K562 (cell line): ENCODE measurements around the gene TTC21A. TPM values are rescaled to one million over a fixed set of nuclear protein-coding genes. Genes with fewer than 3 reads are reported as not detected.

Source experiments
- ATAC-seq: fragments of 200-7000 bp; cut with Tn5 transposase; 3 replicates; pipeline ENCODE4 v1.9.1; 2020; ENCODE audit warnings: moderate library complexity
- BruUV-seq: library from RNA; stranded (reverse); fragments of 400-500 nt; replicated peaks from 2 replicates; lab custom pipeline; 2021; lab: Mats Ljungman, UMichigan
- CTCF ChIA-PET: fragments of 300-600 bp; formaldehyde crosslinking; extraction: SDS; loops from one replicate; lab custom pipeline; 2021; ENCODE audit warnings: low intra/inter-chr PET ratio; lab: Yijun Ruan, JAX
- POLR2A ChIA-PET: fragments of 300-600, 350-650 bp; sonication (Branson Sonifier 250); formaldehyde crosslinking; extraction: SDS; loops from one replicate; lab custom pipeline; 2021; ENCODE audit warnings: antibody characterized with exemption, inconsistent platforms; lab: Yijun Ruan, JAX
- DNase-seq, 4 experiments: peaks; one replicate each; pipeline versions ENCODE4 v3.0.0 to v3.0.0-alpha.2; 2011 to 2018; ENCODE audit warnings: low spot score in 3 of 4, mixed read lengths in 3 of 4; ENCODE audit errors: extremely low read depth in 1 of 4
- FAIRE-seq: peaks from 2 replicates; lab custom pipeline; 2011; peaks lifted over from hg19 to GRCh38; lab: Jason Lieb, UNC
- H2AFZ ChIP-seq: 2 replicates; pipeline ENCODE4 v1.6.0; 2011; ENCODE audit warnings: low read depth, low read length, control low read depth, inconsistent platforms
- H3K27ac ChIP-seq: fragments of 200-600 bp; 3 replicates; pipeline ENCODE4 v1.8.0; 2011; ENCODE audit warnings: low read depth, mild to moderate bottlenecking, control low read depth, inconsistent platforms, low read length, moderate library complexity, mixed read lengths; ENCODE audit errors: extremely low read depth
- H3K27me3 ChIP-seq, 2 experiments: fragments of 300-600 bp in 1 of 2; 2 replicates in 1 of 2; 3 replicates in 1 of 2; pipeline versions ENCODE4 v1.6.0 to v1.8.0; 2011; ENCODE audit warnings: inconsistent platforms in 2 of 2, low read length in 2 of 2, mild to moderate bottlenecking in 1 of 2, mixed read lengths in 1 of 2, moderate library complexity in 1 of 2; ENCODE audit not compliant: control insufficient read depth in 2 of 2, insufficient read depth in 2 of 2
- H3K36me3 ChIP-seq: fragments of 300-600 bp; 3 replicates; pipeline ENCODE4 v1.8.0; 2011; ENCODE audit warnings: mild to moderate bottlenecking, low read length, inconsistent platforms; ENCODE audit not compliant: control insufficient read depth, insufficient read depth
- H3K4me1 ChIP-seq, 2 experiments: fragments of 200-600 bp in 1 of 2; replicated peaks in 1 of 2; 2 replicates in 1 of 2; 3 replicates in 1 of 2; pipeline versions ENCODE4 v1.5.1 to v1.8.0; 2011; ENCODE audit warnings: inconsistent platforms in 2 of 2, low read length in 2 of 2, mild to moderate bottlenecking in 1 of 2, mixed read lengths in 1 of 2, moderate library complexity in 1 of 2; ENCODE audit not compliant: control insufficient read depth in 2 of 2, insufficient read depth in 2 of 2
- H3K4me2 ChIP-seq: 2 replicates; pipeline ENCODE4 v1.6.1; 2011; ENCODE audit warnings: low read length, control low read depth, inconsistent platforms, mixed read lengths; ENCODE audit not compliant: insufficient read depth
- H3K4me3 ChIP-seq: fragments of 200-600 bp; sonication (generic), shearing (Covaris generic); 2 replicates; pipeline ENCODE4 v1.5.1; 2016; ENCODE audit warnings: control low read depth, inconsistent platforms
- H3K79me2 ChIP-seq: fragments of 200-600 bp; 3 replicates; pipeline ENCODE4 v1.8.0; 2011; ENCODE audit warnings: low read length, inconsistent platforms; ENCODE audit not compliant: control insufficient read depth, insufficient read depth
- H3K9ac ChIP-seq, 2 experiments: 2 replicates each; pipeline versions ENCODE4 v1.6.0 to v1.6.1; 2011; ENCODE audit warnings: low read depth in 2 of 2, low read length in 2 of 2, control low read depth in 1 of 2, inconsistent platforms in 1 of 2, mild to moderate bottlenecking in 1 of 2, mixed read lengths in 1 of 2; ENCODE audit not compliant: insufficient read depth in 1 of 2
- H3K9me1 ChIP-seq: one replicate; pipeline ENCODE4 v1.6.0; 2011; ENCODE audit warnings: inconsistent platforms, mild to moderate bottlenecking, low read length, moderate library complexity; ENCODE audit not compliant: control insufficient read depth, insufficient read depth
- H3K9me3 ChIP-seq: replicated peaks from 2 replicates; pipeline ENCODE4 v1.5.1; 2011; ENCODE audit warnings: low read depth, low read length, inconsistent platforms; ENCODE audit not compliant: control insufficient read depth, insufficient read depth
- H4K20me1 ChIP-seq: replicated peaks from 2 replicates; pipeline ENCODE4 v1.6.1; 2011; ENCODE audit warnings: low read length, inconsistent platforms, mixed read lengths; ENCODE audit not compliant: control insufficient read depth, insufficient read depth
- BACH1 ChIP-seq: fragments of 200-800 bp; sonication (Bioruptor generic); IDR thresholded peaks from 2 replicates; pipeline ENCODE4 v1.6.1; 2016; ENCODE audit warnings: missing genetic modification characterization, missing compliant biosample characterization
- CEBPB ChIP-seq: fragments of 450-650 bp; IDR thresholded peaks from 2 replicates; pipeline ENCODE4 v1.6.1; 2016; ENCODE audit warnings: missing genetic modification characterization, missing compliant biosample characterization
- CEBPG ChIP-seq, 3 experiments: fragments of 200-800 bp in 1 of 3; sonication (Bioruptor generic) in 1 of 3; sonication (generic) in 1 of 3; formaldehyde crosslinking in 1 of 3; IDR thresholded peaks in 2 of 3; conservative IDR thresholded peaks in 1 of 3; 2 replicates each; pipeline versions ENCODE4 v1.6.1 to v1.8.0; 2016 to 2022; ENCODE audit warnings: missing compliant biosample characterization in 2 of 3, missing genetic modification characterization in 2 of 3, mild to moderate bottlenecking in 1 of 3, missing genetic modification reagents in 1 of 3
- ERF ChIP-seq: fragments of 450-650 bp; formaldehyde crosslinking; IDR thresholded peaks from 2 replicates; pipeline ENCODE4 v1.4.0; 2020; ENCODE audit warnings: mild to moderate bottlenecking, mixed read lengths
- FOXK2 ChIP-seq, 2 experiments: fragments of 450-650 bp; IDR thresholded peaks in 1 of 2; conservative IDR thresholded peaks in 1 of 2; 2 replicates each; pipeline ENCODE4 v1.6.1; 2016; ENCODE audit warnings: low read depth in 2 of 2, mild to moderate bottlenecking in 1 of 2
- ILK ChIP-seq: fragments of 450-650 bp; IDR thresholded peaks from 2 replicates; pipeline ENCODE4 v1.6.1; 2016; ENCODE audit warnings: missing genetic modification characterization, low read depth, mild to moderate bottlenecking, missing compliant biosample characterization, moderate library complexity, borderline replicate concordance
- OTX1 ChIP-seq: fragments of 450-650 bp; formaldehyde crosslinking; IDR thresholded peaks from 2 replicates; pipeline ENCODE4 v1.4.0; 2022; ENCODE audit warnings: mild to moderate bottlenecking
- RHOXF2B ChIP-seq: fragments of 250-450 bp; sonication (Bioruptor Pico); conservative IDR thresholded peaks from 2 replicates; pipeline ENCODE4 v1.5.1; 2021
- SIN3A ChIP-seq, 2 experiments: fragments of 150-350 bp in 1 of 2; IDR thresholded peaks; 2 replicates each; pipeline ENCODE4 v1.6.1; 2011 to 2016; ENCODE audit warnings: borderline replicate concordance in 2 of 2, low read depth in 2 of 2, low read length in 2 of 2, mild to moderate bottlenecking in 2 of 2, moderate library complexity in 2 of 2; ENCODE audit not compliant: control insufficient read depth in 1 of 2
- SIX5 ChIP-seq, 2 experiments: IDR thresholded peaks; 2 replicates each; pipeline ENCODE4 v1.6.1; 2011; ENCODE audit warnings: low read length in 2 of 2, borderline replicate concordance in 1 of 2, low read depth in 1 of 2, mild to moderate bottlenecking in 1 of 2, moderate library complexity in 1 of 2; ENCODE audit not compliant: insufficient read depth in 1 of 2
- STAG1 ChIP-seq: sonication (generic); formaldehyde crosslinking; IDR thresholded peaks from 2 replicates; pipeline ENCODE4 v1.5.0; 2020; ENCODE audit warnings: missing genetic modification reagents, borderline replicate concordance
- ZFP30 ChIP-seq: fragments of 250-450 bp; sonication (Bioruptor Pico); IDR thresholded peaks from 2 replicates; pipeline ENCODE4 v1.8.0; 2022; ENCODE audit warnings: moderate library complexity, mild to moderate bottlenecking, inconsistent platforms, borderline replicate concordance
- ZNF165 ChIP-seq: fragments of 250-450 bp; sonication (Bioruptor Pico); IDR thresholded peaks from 2 replicates; pipeline ENCODE4 v1.4.0; 2020; ENCODE audit warnings: borderline replicate concordance
- ZNF561 ChIP-seq: fragments of 450-650 bp; formaldehyde crosslinking; conservative IDR thresholded peaks from 2 replicates; pipeline ENCODE4 v1.4.0; 2020; ENCODE audit warnings: mild to moderate bottlenecking, moderate library complexity
- WGBS: fragments of 100-300 bp; shearing (Covaris generic); methylation state at CpG from one replicate; pipeline ENCODE4 v1.1.6; 2016; ENCODE audit warnings: low coverage, mixed read lengths; ENCODE audit not compliant: insufficient coverage; ENCODE audit errors: missing lambda C conversion rate; 5-methylcytosine and 5-hydroxymethylcytosine counted together
- in situ Hi-C: fragments of 300-500 bp; cut with MboI; formaldehyde crosslinking; loops from 4 replicates; pipeline ENCODE4 v1.15.0; 2018; ENCODE audit warnings: inconsistent platforms, mixed read lengths
- intact Hi-C: fragments of 100-400 bp; cut with micrococcal nuclease; formaldehyde crosslinking; loops from 2 replicates; pipeline ENCODE4 v1.14.2; 2022
- polyA plus RNA-seq, 8 experiments: library from polyadenylated mRNA; depleted of rRNA in 4 of 8; stranded (reverse) in 5 of 8; unstranded in 3 of 8; fragments of >200 nt; fragmentation: Nextera tagmentation in 2 of 8; fragmentation: Illumina TruSeq in 1 of 8; extraction: Ambion mirVana in 2 of 8; extraction: Trizol in 1 of 8; gene quantifications; 2 replicates each; pipeline versions ENCODE4 v1.2.1 to v1.2.3, GENCODE V29; 2011 to 2014; ENCODE audit warnings: inconsistent platforms in 1 of 8, missing spikeins in 1 of 8
- total RNA-seq, 7 experiments: library from RNA; depleted of rRNA in 6 of 7; stranded (reverse); fragments of >200 nt in 6 of 7; fragmentation: Illumina TruSeq in 2 of 7; extraction: Trizol in 2 of 7; gene quantifications; 2 replicates each; pipeline versions ENCODE4 v1.2.1 to v1.2.3, GENCODE V29; 2011 to 2021; ENCODE audit warnings: low replicate concordance in 1 of 7
- TF ChIP-seq, protein P1 (sequence below): fragments of 250-450 bp; sonication (Bioruptor Pico); IDR thresholded peaks from 2 replicates; pipeline ENCODE4 v1.5.0; 2022; ENCODE audit warnings: mild to moderate bottlenecking
- TF ChIP-seq, protein P2 (sequence below): fragments of 250-450 bp; sonication (Bioruptor Pico); IDR thresholded peaks from 2 replicates; pipeline ENCODE4 v1.8.0; 2022; ENCODE audit warnings: moderate library complexity, mild to moderate bottlenecking, inconsistent platforms

The TTC21A gene
- total and polyA plus RNA-seq, 9 of the 15 experiments (the other 6 are each of a cell fraction or from before 2014, with no cell fraction given): 0.22 to 1.4 (median 0.70) TPM

DNA sequence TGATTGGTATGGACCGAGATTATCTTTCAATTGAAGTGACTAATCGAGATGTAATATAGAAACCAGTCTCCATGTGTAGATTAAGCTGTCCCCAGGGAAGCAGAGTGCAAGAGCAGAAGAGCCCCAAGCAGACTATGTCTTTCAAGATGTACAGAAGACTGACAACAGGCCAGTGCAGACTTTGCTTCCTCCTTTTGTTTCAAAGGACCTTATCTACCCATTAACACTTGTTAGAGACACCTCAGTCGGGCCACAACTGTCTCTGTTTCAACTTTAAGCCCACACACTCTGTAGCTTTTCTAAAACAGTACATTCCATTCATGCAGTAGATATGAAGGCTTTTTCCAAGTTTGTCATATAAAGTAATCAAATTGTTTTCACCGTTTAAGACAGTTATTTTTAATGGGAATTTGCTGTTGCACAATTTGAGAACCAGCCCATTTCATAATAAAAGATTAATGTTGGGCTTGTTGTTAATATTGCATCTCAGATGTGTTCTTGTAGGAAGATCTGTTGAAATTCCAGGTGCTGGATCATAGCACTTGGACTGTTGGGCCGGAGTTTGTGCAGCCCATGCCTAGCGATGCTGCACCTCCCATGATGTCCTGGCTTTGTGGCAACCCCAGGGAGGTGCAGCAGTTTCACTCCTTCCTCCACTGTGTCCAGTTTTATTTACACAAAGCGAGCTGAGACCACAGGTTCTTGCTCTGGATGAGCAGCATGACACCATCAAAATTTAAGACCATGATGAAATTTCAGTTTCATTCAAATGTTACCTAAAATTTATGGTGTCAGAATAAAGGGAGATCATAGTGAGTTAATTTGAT is 12.4 kb upstream of the TTC21A start:
- Histone ChIP-seq H3K4me2 (no peak overlapping the region), H4K20me1 (0 out of 2 replicates have a peak, but pooled peaks cover 4% of the 10 kb centered on the region), H3K27me3 (no peaks in the 10 kb centered on the region), H3K27ac (no peak overlapping the region), H3K4me1 (no peaks in the 10 kb centered on the region), H3K9ac (no peak overlapping the region), H3K36me3 (peaks cover 89% of the 10 kb centered on the region), H3K4me3 (no peak overlapping the region), H3K9me3 (no peaks in the 10 kb centered on the region), H3K9me1 (no peaks in the 10 kb centered on the region), H3K79me2 (no peaks in the 10 kb centered on the region), H2AFZ (no peak overlapping the region)
- 66% methylated on average over 7 of the region's 7 CpGs for WGBS
- ATAC-seq (peak; percentile 16; the same call in 2 of the 3 replicates), FAIRE-seq (peak; percentile 29), DNase-seq (no peak)
- in situ Hi-C loops: no loop called here
- ChIA-PET CTCF (no interaction called here), POLR2A (interaction anchor here (0.6 to 1.8 kb wide), 6 partner anchors 10 to 83 kb away, joined by 3 to 5 read pairs (median 4); no protein-coding TSS in a partner anchor)
- BruUV-seq: TSS peak; percentile 18
- intact Hi-C loops: no loop called here
- TF ChIP-seq ZNF165 (CRISPR knock-in tag) (no peak), ERF (CRISPR knock-in tag) (no peak), BACH1 (tag) (no peak), ZNF561 (CRISPR knock-in tag) (no peak), OTX1 (CRISPR knock-in tag) (no peak), ILK (no peak), RHOXF2B (CRISPR knock-in tag) (no peak), CEBPB (tag) (peak; percentile 47; the same call in 1 of the 2 replicates), SIX5 (IDR thresholded peaks at IDR 0.05; ENCODE audit: borderline replicate concordance in 1 of 2, insufficient read depth in 1 of 2, low read depth in 1 of 2, low read length in 2 of 2) (0 out of 4 replicates have a peak, but pooled peaks of 1 of the 2 experiments have one; percentile 9), FOXK2 (conservative IDR thresholded peaks at IDR 0.05 in 1 of 2, IDR thresholded peaks at IDR 0.05 in 1 of 2; ENCODE audit: low read depth in 2 of 2) (no peak), CEBPG (CRISPR knock-in tag; IDR thresholded peaks at IDR 0.05) (no peak), CEBPG (tag; conservative IDR thresholded peaks at IDR 0.05 in 1 of 2, IDR thresholded peaks at IDR 0.05 in 1 of 2) (peak in 1 of 2 experiments; percentile 55; a peak in 1 of 4 replicates), STAG1 (CRISPR knock-in tag) (no peak), ZFP30 (no peak), SIN3A (IDR thresholded peaks at IDR 0.05; ENCODE audit: borderline replicate concordance in 2 of 2, control insufficient read depth in 1 of 2, low read depth in 2 of 2, low read length in 2 of 2) (no peak)
- TF ChIP-seq, protein P1, sequence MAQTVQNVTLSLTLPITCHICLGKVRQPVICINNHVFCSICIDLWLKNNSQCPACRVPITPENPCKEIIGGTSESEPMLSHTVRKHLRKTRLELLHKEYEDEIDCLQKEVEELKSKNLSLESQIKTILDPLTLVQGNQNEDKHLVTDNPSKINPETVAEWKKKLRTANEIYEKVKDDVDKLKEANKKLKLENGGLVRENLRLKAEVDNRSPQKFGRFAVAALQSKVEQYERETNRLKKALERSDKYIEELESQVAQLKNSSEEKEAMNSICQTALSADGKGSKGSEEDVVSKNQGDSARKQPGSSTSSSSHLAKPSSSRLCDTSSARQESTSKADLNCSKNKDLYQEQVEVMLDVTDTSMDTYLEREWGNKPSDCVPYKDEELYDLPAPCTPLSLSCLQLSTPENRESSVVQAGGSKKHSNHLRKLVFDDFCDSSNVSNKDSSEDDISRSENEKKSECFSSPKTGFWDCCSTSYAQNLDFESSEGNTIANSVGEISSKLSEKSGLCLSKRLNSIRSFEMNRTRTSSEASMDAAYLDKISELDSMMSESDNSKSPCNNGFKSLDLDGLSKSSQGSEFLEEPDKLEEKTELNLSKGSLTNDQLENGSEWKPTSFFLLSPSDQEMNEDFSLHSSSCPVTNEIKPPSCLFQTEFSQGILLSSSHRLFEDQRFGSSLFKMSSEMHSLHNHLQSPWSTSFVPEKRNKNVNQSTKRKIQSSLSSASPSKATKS (CRISPR knock-in tag): no peak
- TF ChIP-seq, protein P2, sequence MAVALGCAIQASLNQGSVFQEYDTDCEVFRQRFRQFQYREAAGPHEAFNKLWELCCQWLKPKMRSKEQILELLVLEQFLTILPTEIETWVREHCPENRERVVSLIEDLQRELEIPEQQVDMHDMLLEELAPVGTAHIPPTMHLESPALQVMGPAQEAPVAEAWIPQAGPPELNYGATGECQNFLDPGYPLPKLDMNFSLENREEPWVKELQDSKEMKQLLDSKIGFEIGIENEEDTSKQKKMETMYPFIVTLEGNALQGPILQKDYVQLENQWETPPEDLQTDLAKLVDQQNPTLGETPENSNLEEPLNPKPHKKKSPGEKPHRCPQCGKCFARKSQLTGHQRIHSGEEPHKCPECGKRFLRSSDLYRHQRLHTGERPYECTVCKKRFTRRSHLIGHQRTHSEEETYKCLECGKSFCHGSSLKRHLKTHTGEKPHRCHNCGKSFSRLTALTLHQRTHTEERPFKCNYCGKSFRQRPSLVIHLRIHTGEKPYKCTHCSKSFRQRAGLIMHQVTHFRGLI (CRISPR knock-in tag): no peak
